Kidney epithelial cell (primary cell): ENCODE results near the gene WDR45B. TPM values are rescaled to one million over a fixed set of nuclear protein-coding genes. Genes with fewer than 3 reads are reported as not detected.

Experiments
- DNase-seq: peaks from one replicate; pipeline ENCODE4 v3.0.0-alpha.2; 2010; ENCODE audit warnings: low read depth
- H3K27me3 ChIP-seq: 2 replicates; pipeline ENCODE4 v1.6.0; 2011; ENCODE audit warnings: low read length; ENCODE audit not compliant: control insufficient read depth, insufficient read depth
- H3K36me3 ChIP-seq: 2 replicates; pipeline ENCODE4 v1.5.1; 2011; ENCODE audit warnings: low read length; ENCODE audit not compliant: control insufficient read depth, insufficient read depth
- H3K4me3 ChIP-seq: 2 replicates; pipeline ENCODE4 v1.5.1; 2011; ENCODE audit warnings: low read depth, mild to moderate bottlenecking, control low read depth, low read length
- total RNA-seq: library from RNA; depleted of rRNA; stranded (reverse); fragments of >200 nt; gene quantifications from 2 replicates; pipeline ENCODE4 v1.2.3, GENCODE V29; 2015
- TF ChIP-seq, protein P1 (sequence below): IDR thresholded peaks from 2 replicates; pipeline ENCODE4 v1.5.1; 2011; ENCODE audit warnings: mild to moderate bottlenecking, moderate library complexity, low read length, control low read depth, inconsistent platforms; ENCODE audit not compliant: insufficient read depth, poor library complexity, severe bottlenecking

The WDR45B gene
- total RNA-seq, 1 donor from 2014 or later, result 102 TPM

GRCh38 chr17:82665891-82666290 lies 17.6 kb upstream of the WDR45B start:
- Histone ChIP-seq H3K36me3 (no peaks in the 10 kb centered on the region), H3K27me3 (no peaks in the 10 kb centered on the region)
- TF ChIP-seq, protein P1, sequence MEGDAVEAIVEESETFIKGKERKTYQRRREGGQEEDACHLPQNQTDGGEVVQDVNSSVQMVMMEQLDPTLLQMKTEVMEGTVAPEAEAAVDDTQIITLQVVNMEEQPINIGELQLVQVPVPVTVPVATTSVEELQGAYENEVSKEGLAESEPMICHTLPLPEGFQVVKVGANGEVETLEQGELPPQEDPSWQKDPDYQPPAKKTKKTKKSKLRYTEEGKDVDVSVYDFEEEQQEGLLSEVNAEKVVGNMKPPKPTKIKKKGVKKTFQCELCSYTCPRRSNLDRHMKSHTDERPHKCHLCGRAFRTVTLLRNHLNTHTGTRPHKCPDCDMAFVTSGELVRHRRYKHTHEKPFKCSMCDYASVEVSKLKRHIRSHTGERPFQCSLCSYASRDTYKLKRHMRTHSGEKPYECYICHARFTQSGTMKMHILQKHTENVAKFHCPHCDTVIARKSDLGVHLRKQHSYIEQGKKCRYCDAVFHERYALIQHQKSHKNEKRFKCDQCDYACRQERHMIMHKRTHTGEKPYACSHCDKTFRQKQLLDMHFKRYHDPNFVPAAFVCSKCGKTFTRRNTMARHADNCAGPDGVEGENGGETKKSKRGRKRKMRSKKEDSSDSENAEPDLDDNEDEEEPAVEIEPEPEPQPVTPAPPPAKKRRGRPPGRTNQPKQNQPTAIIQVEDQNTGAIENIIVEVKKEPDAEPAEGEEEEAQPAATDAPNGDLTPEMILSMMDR, result no peak

DNA sequence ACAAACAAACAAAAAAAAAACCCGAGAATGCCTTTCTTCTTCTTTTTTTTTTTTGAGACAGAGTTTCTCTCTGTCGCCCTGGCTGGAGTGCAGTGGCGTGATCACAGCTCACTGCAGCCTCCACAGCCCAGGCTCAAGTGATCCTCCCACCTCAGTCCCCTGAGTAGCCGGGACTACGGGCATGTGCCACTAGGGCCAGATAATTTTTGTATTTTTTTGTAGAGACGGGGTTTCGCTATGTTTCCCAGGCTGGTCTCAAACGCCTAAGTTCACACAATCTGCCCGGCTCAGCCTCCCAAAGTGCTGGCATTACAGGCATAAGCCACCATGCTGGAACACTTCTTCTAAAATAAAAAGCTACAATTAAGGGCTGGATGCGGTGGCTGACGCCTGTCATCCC lies 17.0 kb upstream of the WDR45B start:
- no peaks in the 10 kb centered on the region for H3K27me3 ChIP-seq
- H3K36me3 ChIP-seq, result no peaks in the 10 kb centered on the region
- TF ChIP-seq, protein P1, result no peak
- no peak for DNase-seq
- no peak overlapping the region for H3K4me3 ChIP-seq

More at GRCh38 chr17:82665891-82666290, 17.6 kb upstream of the WDR45B start:
- no peak overlapping the region for H3K4me3 ChIP-seq
- no peak for DNase-seq

DNA sequence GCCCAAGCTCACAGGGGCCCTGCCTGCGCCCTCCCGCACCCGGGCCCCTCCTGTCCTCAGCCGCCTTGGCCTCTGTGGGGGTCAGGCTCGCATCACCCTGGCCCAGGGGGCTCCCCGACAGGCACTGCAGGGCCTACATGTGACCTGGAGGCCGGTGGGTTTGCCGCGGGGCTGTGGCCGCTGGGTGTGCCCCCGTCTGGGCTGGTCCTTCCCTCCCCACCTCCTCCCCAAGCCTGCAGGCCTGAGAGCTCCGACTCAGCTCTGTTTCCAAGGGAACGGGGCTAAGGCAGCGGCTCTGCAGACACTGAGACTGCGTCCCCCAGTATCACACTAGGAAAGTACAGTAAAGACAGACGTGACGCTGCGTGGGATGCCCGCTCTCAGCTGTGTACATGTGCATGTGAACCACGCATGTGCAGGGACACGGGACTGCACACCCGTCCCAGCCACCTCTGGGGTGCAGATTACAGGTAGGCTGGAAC lies 16.5 kb upstream of the WDR45B start:
- no peaks in the 10 kb centered on the region for H3K27me3 ChIP-seq
- TF ChIP-seq, protein P1, result no peak
- DNase-seq, result no peak
- H3K36me3 ChIP-seq, result no peaks in the 10 kb centered on the region
- no peak overlapping the region for H3K4me3 ChIP-seq

DNA sequence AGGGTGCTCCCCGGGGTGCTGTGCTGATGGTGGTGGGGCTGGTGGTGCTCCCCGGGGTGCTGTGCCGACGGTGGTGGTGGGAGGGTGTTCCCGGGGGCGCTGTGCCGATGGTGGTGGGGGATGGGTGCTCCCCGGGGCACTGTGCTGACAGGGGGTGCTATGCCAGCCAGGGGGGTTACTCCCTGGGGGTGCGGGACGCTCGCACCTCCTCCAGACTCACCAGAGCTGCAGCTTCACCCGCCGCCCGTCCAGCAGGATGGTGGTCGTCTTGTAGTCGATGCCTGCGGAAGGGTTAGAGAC lies 16.0 kb upstream of the WDR45B start:
- DNase-seq, result no peak
- Histone ChIP-seq H3K27me3 (no peaks in the 10 kb centered on the region), H3K36me3 (no peaks in the 10 kb centered on the region), H3K4me3 (no peak overlapping the region)
- TF ChIP-seq, protein P1, result no peak

- DNase-seq, result no peak
- Histone ChIP-seq H3K4me3 (no peak overlapping the region), H3K36me3 (no peaks in the 10 kb centered on the region), H3K27me3 (no peaks in the 10 kb centered on the region)
- TF ChIP-seq, protein P1, result no peak
Observed at GRCh38 chr17:82663381-82664275, 15.4 kb upstream of the WDR45B start.

DNA sequence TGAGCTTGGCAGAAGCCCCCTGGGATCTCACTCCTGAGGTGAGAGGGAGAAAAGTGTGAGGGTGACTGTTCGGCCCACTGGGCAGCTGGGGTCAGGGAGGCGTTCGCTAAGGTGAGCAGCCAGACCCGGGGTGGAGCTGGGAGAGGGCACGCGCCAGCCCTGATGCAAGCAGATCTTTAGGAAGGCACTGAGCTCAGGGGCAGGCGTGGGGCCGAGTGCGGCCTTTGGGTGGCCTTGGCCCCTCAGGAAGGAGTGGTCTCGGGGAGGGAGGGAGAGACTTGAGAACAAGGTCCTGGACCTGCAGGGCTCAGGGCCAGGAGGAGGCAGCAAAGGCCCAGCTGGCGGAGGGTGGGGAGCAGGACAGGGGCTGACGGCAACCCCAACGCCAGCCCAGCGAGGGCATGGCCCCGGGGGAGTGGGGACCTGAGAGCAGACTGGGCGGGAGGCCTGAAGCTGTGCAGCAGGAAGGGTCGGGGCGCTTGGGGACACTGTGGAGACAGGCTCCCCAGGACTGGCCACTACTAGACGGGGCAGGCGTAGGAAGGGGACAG lies 14.5 kb upstream of the WDR45B start:
- H3K4me3 ChIP-seq, result no peak overlapping the region
- no peaks in the 10 kb centered on the region for H3K36me3 ChIP-seq
- TF ChIP-seq, protein P1, result no peak
- H3K27me3 ChIP-seq, result no peaks in the 10 kb centered on the region
- no peak for DNase-seq
